ENCODE measurements around the gene FASLG.

Gene FASLG

GRCh38 chr1:172663732-172664131 lies 4.8 kb downstream of the FASLG start:
- H3K27ac ChIP-seq = no peak overlapping the region
- DNase-seq (ENCODE audit: low spot score) = peak; percentile 39
- TF ChIP-seq CTCF (conservative IDR thresholded peaks at IDR 0.05; ENCODE audit: low read depth) = no peak
- ChIA-PET POLR2A (ENCODE audit: low non-redundant PET) (no interaction called here), CTCF (no interaction called here)

- POLR2A ChIA-PET (ENCODE audit: low non-redundant PET) = no interaction called here
- TF ChIP-seq CTCF (conservative IDR thresholded peaks at IDR 0.05; ENCODE audit: low read depth) = no peak
- DNase-seq (ENCODE audit: low spot score) = no peak
- no peak overlapping the region for H3K27ac ChIP-seq
- CTCF ChIA-PET = no interaction called here
Measured at GRCh38 chr1:172668097-172668496, 9.2 kb downstream of the FASLG start.

GRCh38 chr1:172669011-172669410 lies 10.1 kb downstream of the FASLG start:
- no peak for TF ChIP-seq CTCF (conservative IDR thresholded peaks at IDR 0.05; ENCODE audit: low read depth)

GRCh38 chr1:172670316-172670715 lies 11.4 kb downstream of the FASLG start:
- POLR2A ChIA-PET (ENCODE audit: low non-redundant PET) = no interaction called here
- TF ChIP-seq CTCF (conservative IDR thresholded peaks at IDR 0.05; ENCODE audit: low read depth) = no peak
- H3K27ac ChIP-seq = no peak overlapping the region
- CTCF ChIA-PET = no interaction called here
- no peak for DNase-seq (ENCODE audit: low spot score)

More at GRCh38 chr1:172669011-172669410, 10.1 kb downstream of the FASLG start:
- DNase-seq (ENCODE audit: low spot score) = no peak
- ChIA-PET POLR2A (ENCODE audit: low non-redundant PET) (no interaction called here), CTCF (no interaction called here)
- no peak overlapping the region for H3K27ac ChIP-seq

GRCh38 chr1:172670791-172671190 lies 11.9 kb downstream of the FASLG start:
- H3K27ac ChIP-seq = no peak overlapping the region
- POLR2A ChIA-PET (ENCODE audit: low non-redundant PET) = no interaction called here
- CTCF ChIA-PET = no interaction called here
- no peak for TF ChIP-seq CTCF (conservative IDR thresholded peaks at IDR 0.05; ENCODE audit: low read depth)
- DNase-seq (ENCODE audit: low spot score) = no peak

- no peak for TF ChIP-seq CTCF (conservative IDR thresholded peaks at IDR 0.05; ENCODE audit: low read depth)
- ChIA-PET POLR2A (ENCODE audit: low non-redundant PET) (no interaction called here), CTCF (no interaction called here)
- DNase-seq (ENCODE audit: low spot score) = peak; percentile 21
- H3K27ac ChIP-seq = no peak overlapping the region
Measured at GRCh38 chr1:172671591-172671990, 12.7 kb downstream of the FASLG start.

GRCh38 chr1:172672720-172673119 lies 13.8 kb downstream of the FASLG start:
- H3K27ac ChIP-seq = no peak overlapping the region
- ChIA-PET CTCF (no interaction called here), POLR2A (ENCODE audit: low non-redundant PET) (no interaction called here)
- no peak for DNase-seq (ENCODE audit: low spot score)
- TF ChIP-seq CTCF (conservative IDR thresholded peaks at IDR 0.05; ENCODE audit: low read depth) = no peak
